Ureter (tissue), 1 donor: Measurements from ENCODE around the gene BACH1. TPM values are rescaled to one million over a fixed set of nuclear protein-coding genes. Genes with fewer than 3 reads are reported as not detected.
A peak's percentile ranks its signal among the peaks of the same experiment; 100 is the strongest.

Experiments used
- DNase-seq: peaks from one replicate; pipeline ENCODE4 v3.0.0-alpha.2; 2020; ENCODE audit warnings: low spot score
- total RNA-seq: library from RNA; stranded (reverse); gene quantifications from one replicate; pipeline ENCODE4 v1.2.4, GENCODE V29; 2023
- donor health status: DM: yes; HTN: yes; CAD: no.

Gene BACH1
- total RNA-seq, 1 donor from 2014 or later = 75.7 TPM

- DNase-seq = no peak
These were observed 5.2 kb upstream of the BACH1 start for GRCh38 chr21:29293495-29293894.

DNA sequence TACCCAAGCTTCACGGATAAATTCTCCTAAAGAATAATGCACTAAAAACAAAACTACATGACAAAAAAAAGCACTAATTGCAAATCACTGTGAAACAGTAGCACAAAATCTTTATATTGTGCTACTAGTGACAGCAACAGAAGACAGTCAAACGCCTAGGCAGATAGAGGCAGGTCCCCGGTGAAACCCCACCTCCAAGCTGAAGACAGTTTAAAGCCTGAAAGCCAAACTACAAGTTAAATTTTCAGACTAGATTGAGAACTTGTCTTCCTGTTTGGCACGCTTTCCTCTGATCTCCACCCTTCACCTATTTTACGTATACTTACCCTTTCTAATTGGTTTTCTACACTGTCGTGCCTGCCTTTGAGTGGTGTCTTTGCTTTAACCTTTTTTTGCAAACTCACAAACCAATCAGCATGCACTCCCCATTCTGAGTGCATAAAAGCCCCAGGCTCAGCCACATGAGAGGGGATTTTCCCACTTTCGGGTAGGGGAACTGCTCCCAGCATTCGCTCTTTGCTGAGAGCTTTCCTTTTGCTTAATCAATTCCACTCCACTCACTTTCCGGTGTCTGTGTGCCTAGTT lies 3.6 kb upstream of the BACH1 start:
- no peak for DNase-seq

- no peak for DNase-seq
These were observed 2.3 kb upstream of the BACH1 start for GRCh38 chr21:29296446-29296845.

DNA sequence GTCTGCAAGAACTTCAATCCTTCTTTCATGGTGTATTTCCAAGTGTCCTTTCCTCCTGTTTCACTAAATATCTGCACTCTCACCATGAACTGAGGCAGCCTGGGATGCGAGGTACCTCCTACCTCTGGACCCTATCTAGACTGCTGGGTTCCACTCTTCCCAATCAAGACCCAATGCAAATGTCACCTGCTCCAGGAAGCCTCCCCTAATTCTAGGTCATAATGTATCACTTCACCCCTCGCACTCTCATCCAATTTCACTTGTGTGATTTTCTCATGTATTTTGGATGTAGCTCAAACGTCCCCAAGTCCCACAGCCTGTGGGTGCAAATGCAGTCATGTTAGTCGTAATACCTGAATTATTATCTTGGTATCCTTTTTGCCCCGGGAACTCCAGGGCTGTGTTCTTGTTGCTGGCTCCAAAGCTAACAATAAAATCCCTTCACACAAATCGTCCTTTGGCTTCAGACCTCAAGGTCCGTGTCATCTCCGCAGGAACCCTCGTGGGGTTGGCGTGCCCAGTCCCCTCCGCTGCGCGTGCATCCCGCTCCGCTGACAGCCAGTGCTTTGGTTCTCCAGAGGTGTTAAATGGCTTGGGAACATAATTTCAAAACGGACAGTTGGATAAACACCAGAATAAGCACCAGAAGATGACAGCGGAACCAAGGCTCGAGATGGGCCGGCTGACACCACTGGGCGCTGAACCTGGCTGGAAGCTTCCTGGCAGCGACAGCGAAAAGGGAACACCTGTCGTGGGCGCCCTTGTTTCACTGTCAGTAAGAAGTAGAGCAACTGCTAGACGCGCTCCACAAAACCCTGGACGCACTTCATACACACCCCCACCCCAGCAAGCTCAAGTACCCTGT lies 1.0 kb upstream of the BACH1 start:
- DNase-seq = no peak

GRCh38 chr21:29299046-29299915 lies 559 bp downstream of the BACH1 start:
- DNase-seq = peak; percentile 59

- peak; percentile 55 for DNase-seq
These were observed 1.4 kb downstream of the BACH1 start for GRCh38 chr21:29299916-29300806.

- DNase-seq = no peak
These were observed 2.1 kb downstream of the BACH1 start for GRCh38 chr21:29300807-29301138.

- no peak for DNase-seq
These were observed 3.0 kb downstream of the BACH1 start for GRCh38 chr21:29301691-29302090.

GRCh38 chr21:29302359-29302875 lies 3.7 kb downstream of the BACH1 start:
- DNase-seq = no peak

- no peak for DNase-seq
These were observed 4.6 kb downstream of the BACH1 start for GRCh38 chr21:29303288-29303687.

DNA sequence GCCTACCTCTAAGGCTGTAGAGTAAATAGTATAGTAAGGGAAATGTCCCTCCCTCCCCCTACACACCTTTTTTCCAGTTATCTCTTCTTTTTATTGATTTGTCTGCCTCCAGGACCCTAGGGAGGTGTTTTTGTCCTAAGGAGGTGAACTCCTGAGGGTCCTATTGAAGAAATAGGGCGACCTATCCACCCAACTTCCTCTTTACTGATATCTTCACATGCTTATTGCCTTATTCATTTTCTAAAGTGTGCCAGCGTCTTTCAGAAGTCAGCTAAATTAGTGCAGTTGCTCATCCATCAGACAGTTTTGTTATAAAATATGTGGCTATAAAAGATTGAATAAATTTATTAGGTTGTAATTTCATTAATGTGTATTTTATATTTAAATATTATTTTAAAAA lies 5.9 kb downstream of the BACH1 start:
- DNase-seq = no peak

DNA sequence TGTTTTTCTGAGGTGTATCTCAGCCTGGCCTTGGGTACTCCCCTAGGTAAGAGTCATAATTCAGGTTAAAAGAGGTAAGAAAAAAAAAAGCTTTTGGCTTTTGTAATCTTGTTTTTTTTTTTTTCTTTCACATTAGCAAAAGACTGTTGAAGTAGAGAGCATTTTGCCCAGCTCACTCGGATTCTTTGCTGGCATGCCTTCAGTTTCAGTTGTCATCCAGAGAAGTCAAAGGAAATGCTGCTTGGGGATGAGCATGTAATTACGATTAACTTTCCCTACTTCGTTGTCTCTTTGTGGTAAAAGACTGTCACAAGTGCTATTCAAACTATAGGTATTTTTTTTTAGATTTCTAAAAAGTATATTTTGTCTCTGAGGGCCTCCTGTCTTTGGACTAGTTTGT lies 6.3 kb downstream of the BACH1 start:
- DNase-seq = no peak

GRCh38 chr21:29305561-29305960 lies 6.8 kb downstream of the BACH1 start:
- DNase-seq = no peak

- DNase-seq = no peak
These were observed 8.2 kb downstream of the BACH1 start for GRCh38 chr21:29306920-29307319.

DNA sequence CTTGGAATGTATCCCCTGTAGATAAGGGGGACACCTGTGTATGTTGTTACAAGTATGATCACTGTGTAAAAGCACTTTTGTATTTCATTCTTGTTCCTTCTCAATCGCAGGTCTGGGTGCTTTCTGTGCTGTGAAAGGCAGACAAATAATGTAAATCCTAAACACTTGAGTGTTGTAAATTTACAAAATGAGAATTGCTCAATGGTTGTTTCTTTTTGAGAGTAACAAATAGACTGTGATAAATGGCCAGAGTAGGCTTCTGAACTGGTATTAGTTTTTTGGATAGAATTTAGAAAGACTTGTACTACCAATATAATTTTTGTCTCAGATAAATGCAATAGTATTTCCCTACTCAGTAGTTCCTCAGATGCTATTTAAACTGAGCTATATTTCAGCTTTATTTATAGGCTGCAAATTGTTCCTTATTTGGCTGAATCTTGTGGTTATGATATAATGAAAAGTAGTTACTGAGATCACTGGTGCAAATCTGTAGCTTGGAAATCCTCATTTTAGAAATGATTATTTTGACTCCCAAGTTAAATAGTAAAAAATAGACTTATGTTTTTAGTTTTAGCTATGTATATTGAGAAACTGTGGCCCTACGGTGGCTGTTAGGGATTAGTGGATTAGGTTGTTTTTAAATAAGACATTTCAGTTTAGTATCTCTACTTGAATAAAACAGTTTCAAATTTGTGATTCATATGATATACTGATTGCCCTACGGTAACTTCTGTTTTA lies 9.2 kb downstream of the BACH1 start:
- DNase-seq = no peak

GRCh38 chr21:29308456-29308783 lies 9.7 kb downstream of the BACH1 start:
- no peak for DNase-seq

DNA sequence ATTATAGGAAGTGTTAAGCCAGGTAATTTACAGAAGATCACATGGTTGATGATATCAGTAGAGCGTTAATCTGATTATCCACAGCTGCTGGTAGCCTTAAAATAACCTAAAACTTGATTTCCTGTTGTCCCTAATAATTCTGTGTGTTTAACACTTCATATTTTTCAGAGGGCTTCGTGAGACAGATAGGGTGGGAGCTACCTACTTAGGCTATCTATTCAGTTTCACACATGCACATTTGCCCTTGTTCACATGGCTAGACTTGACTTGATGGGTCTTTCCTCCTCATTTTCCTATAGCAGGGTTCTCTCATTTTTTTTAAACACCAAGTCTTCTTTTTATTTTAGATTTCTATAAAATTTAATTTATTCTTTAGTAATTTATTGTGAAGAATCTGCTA lies 11.0 kb downstream of the BACH1 start:
- no peak for DNase-seq

DNA sequence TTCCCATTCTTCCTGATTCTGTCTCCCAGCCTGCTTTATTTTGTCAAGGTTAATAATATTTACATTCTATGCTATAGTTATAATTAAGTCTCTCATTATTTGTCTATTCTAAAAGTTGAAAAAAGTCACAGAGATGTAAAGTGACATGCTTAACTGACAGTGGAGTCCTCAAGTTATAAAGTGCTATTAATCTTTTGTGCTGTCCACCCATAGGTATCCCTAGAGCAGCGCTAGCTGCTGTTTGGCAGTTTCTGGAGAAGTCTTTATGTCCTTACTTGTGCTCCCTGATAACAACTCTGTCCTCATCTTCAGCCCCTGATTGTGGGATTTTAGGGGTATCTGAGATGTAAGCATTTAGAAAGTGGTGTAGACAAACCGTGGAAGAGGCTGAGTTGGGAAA lies 13.1 kb downstream of the BACH1 start:
- DNase-seq = no peak

GRCh38 chr21:29312981-29313380 lies 14.3 kb downstream of the BACH1 start:
- no peak for DNase-seq

DNA sequence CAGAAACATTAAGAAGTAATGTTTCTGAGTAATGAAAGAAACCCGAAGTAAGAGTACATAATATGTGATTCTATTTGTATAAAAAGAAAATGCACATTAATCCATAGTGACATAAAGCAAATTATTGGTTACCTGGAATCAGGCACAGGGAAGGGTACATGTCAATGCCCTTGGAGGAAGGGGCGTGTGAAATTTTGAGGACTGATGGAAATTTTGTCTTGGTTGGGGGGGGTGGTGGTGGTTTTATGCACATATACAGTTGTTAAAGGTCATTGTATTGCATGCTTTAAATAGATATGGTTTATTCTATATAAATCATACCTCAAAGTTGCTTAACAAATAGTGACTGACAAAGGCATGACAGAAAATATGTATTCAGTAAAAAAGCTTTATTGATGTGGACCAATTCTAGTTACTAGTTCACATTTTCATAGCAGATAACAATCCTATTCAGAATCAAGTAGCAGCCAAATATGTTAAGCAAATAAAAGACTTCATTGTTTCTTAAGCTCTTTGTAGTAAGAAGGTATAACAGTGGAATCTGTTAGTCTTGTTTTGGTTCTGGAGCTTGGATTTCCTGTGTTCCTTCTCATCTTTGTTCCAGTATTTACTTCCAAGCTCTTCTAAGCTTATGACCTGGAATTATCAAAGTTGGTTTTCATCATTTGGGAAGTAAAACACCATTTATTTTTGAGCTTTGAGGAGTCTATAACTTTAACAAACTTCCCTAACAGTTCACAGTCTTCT lies 15.1 kb downstream of the BACH1 start:
- DNase-seq = no peak
